HG03066 (cell line): ENCODE results near the gene LDLRAP1.

ENCODE experiments used
- ATAC-seq: cut with Tn5 transposase; IDR thresholded peaks from one replicate; pipeline ENCODE4 v1.9.1; 2021; ENCODE audit warnings: low read depth; ENCODE audit not compliant: unreplicated experiment

LDLRAP1 gene

GRCh38 chr1:25541889-25542658 lies 1.3 kb upstream of the LDLRAP1 start:
- no peak for ATAC-seq

- no peak for ATAC-seq
Observed at GRCh38 chr1:25543005-25543424, 391 bp upstream of the LDLRAP1 start.

DNA sequence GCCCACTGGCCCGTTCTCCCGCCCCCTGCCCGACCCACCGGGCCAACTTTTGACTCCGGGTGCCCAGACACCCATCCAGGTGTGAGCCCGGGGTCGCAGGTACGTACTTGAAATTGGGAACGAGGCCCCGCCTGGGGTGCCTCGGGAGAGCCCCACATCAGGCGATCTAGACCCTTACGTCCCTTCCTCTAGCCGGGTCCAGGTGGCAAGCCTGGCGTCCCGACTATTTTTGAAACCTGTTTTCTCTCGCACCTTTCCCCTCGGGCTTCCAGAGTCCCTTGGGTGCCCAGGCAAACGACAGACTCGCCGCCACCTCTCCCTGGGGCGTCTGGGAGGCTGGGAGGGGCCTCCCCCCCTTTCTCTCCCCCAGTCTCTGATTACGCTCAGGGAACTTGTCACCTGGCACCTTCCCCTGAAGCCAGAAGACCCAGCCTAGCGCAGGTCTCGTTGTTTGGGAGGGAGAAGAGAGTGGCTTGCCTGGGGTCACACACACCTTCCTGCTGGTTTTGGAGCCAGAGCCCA lies 898 bp downstream of the LDLRAP1 start:
- ATAC-seq = no peak

DNA sequence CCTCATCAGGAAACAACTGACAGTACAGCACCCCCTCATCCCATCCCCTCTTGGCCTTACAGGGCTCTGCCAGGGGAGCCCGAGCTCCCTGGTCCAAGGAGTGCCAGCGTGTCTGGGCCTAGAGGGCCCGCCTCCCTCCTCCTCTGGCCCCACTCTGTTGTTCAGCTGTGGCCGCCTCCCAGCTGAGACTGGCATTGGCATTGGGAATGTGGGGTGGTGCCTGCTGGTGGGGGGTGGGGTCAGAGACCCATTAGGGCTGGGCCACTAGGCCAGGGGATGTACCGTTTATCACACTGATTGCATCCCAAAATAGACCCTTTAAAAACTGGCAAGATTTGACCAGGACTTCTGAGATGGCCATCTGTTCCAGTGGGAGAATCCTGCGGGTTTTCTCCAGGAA lies 1.4 kb downstream of the LDLRAP1 start:
- no peak for ATAC-seq

- ATAC-seq = no peak
Observed at GRCh38 chr1:25545767-25546166, 2.4 kb downstream of the LDLRAP1 start.

- ATAC-seq = no peak
Observed at GRCh38 chr1:25546193-25546592, 2.8 kb downstream of the LDLRAP1 start.

DNA sequence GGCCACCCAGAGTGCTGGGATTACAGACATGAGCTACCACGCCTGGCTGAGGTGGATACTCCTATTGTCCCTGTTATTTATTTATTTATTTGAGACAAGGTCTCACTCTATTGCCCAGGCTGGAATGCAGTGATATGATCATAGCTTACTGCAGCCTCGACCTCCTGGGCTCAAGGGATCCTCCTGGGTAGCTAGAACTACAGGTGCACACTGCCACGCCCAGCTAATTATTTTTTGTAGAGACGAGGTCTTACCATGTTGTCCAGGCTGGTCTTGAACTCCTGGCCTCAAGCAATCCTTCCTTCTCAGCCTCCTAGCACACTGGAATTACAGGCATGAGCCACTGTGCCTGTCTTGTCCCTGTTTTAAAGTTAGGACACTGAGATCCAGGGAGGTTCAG lies 5.2 kb downstream of the LDLRAP1 start:
- ATAC-seq = no peak

- ATAC-seq = peak; percentile 91
Observed at GRCh38 chr1:25549273-25550154, 6.1 kb downstream of the LDLRAP1 start.

- no peak for ATAC-seq
Observed at GRCh38 chr1:25550155-25550506, 6.7 kb downstream of the LDLRAP1 start.

GRCh38 chr1:25550683-25551310 lies 7.4 kb downstream of the LDLRAP1 start:
- ATAC-seq = no peak

DNA sequence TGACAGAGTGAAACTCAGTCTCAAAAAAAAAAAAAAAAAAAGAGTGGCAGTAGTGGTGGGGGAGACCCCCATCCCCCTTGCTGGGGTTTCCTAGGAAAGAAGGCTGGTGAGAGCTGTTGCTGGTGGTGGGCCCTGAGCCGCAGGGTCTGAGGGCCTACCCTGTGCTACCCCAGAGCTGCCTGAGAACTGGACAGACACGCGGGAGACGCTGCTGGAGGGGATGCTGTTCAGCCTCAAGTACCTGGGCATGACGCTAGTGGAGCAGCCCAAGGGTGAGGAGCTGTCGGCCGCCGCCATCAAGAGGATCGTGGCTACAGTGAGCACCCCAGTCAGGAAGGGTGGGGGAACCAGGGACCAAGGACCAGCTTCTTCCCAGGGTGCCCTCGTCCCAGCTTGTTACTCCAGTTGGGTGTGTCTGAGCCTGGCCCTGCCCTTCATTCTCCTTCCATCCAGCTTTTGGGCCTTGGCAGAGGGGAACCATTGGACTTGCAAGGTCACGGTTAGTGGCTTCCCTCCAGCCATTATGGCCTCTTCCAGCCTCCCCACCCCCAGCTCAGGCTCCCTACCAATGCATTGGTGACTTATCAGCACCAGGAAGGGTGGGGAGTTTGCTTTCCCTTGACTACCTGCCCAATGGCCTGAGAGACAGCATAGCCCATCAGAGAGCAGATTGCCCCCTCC lies 10.5 kb downstream of the LDLRAP1 start:
- ATAC-seq = no peak

DNA sequence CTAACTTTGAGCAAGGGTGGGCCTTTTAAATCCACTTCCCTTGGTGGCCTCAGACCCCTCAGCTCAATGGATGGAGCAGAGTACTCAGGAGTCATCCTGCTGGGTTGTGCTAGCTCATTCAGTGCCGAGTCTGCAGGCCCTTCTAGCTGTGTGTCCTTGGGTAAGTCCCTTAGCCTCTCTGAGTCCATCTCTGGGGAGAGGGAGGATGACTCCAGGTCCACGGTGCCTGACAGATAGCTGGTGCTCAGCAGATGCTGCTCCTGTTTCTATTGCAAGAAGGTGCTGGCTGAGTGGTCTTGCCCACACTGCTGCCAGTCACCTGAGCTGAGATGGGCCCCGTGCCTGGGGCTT lies 11.0 kb downstream of the LDLRAP1 start:
- no peak for ATAC-seq

- ATAC-seq = no peak
Observed at GRCh38 chr1:25554886-25555752, 11.7 kb downstream of the LDLRAP1 start.

GRCh38 chr1:25555753-25556092 lies 12.3 kb downstream of the LDLRAP1 start:
- no peak for ATAC-seq

- ATAC-seq = no peak
Observed at GRCh38 chr1:25556132-25556670, 12.8 kb downstream of the LDLRAP1 start.

DNA sequence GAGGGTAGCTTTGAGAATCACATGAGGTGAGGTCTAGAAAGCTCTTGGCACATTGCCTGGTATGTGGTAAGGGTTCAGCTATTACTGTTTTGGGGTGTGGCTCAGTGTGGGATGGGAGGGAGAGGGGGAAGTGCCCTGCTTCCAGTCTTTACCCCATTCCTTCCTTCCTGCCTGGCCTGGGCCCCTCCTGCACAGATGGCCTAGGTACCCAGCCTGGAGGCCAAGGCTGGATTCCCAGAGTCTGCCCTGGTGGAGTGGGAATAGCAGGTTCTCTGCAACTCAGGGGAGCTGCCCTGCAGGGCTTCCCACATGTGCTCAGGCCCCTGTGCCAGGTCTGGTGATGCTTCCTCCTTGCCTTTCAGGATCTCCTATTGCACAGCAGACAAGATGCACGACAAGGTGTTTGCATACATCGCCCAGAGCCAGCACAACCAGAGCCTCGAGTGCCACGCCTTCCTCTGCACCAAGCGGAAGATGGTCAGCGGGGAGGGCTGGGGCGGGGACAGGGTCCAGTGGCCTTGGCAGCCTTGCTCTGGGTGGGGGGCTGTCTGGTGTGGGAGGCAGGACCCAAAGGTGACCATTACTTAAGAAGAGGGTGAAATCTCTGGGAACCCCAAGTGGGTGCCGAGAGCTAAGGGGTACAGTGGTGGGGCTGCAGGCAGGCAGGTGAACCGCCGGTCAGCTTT lies 13.5 kb downstream of the LDLRAP1 start:
- ATAC-seq = no peak

DNA sequence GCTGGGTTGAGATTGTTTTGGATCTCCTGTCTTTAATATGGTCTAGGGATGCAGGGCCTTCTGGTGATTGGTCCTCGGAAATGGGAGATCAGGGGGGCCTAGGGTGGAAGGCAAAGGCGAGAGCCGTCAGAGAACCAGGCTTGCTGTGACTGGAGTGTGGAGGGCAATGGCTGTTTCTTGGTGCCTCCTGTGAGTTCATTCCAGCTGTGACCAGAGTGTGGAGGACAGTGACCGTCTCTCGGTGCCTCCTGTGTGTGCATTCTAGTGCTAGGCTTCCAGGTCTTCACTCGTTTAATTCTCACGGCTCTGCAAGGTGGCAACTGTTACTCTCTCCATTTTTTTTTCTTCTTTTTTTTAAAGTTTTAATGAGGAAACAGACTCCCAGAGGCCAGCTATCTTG lies 14.1 kb downstream of the LDLRAP1 start:
- ATAC-seq = no peak

- no peak for ATAC-seq
Observed at GRCh38 chr1:25559031-25559430, 15.6 kb downstream of the LDLRAP1 start.

- ATAC-seq = no peak
Observed at GRCh38 chr1:25560001-25560400, 16.6 kb downstream of the LDLRAP1 start.
